ENCODE data around the gene TCP10L.

GRCh38 chr21:32608851-32609250 is 23.5 kb upstream of the TCP10L start:
- no peak for TF ChIP-seq FOXP2 (optimal IDR thresholded peaks at IDR 0.05; ENCODE audit: control extremely low read depth, extremely low read length, insufficient read depth)
- no peak for TF ChIP-seq POLR2AphosphoS5 (IDR thresholded peaks at IDR 0.05; ENCODE audit: borderline replicate concordance, low read depth, low read length)
- no peak for TF ChIP-seq EZH2 (IDR thresholded peaks at IDR 0.05)

Data from SK-N-MC (cell line).